Left forelimb (tissue), 1 donor: ENCODE results near the gene MVB12B.

Experiments
- DNase-seq: peaks from one replicate; pipeline ENCODE4 v3.0.0-alpha.2; 2018; ENCODE audit warnings: low spot score

Gene MVB12B

DNA sequence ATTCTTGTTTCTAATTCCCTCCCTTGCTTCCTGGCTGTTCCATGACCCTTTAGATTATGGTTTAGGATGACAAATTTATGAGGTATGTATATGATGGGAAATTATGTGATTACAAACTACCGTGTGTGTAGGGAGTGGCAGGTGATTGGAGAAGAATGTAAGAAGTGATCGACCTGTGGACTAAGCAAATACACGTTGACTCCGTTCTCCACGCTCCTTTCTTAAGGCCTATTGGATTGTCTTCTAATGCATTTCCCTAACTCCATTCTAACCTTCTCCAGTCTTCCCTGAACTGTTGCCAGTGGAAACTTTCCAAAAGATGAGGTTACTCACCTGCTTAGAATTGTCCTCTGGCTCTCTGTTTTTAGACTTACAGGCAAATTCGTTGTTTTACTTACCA is 36.6 kb downstream of the MVB12B start:
- no peak for DNase-seq

DNA sequence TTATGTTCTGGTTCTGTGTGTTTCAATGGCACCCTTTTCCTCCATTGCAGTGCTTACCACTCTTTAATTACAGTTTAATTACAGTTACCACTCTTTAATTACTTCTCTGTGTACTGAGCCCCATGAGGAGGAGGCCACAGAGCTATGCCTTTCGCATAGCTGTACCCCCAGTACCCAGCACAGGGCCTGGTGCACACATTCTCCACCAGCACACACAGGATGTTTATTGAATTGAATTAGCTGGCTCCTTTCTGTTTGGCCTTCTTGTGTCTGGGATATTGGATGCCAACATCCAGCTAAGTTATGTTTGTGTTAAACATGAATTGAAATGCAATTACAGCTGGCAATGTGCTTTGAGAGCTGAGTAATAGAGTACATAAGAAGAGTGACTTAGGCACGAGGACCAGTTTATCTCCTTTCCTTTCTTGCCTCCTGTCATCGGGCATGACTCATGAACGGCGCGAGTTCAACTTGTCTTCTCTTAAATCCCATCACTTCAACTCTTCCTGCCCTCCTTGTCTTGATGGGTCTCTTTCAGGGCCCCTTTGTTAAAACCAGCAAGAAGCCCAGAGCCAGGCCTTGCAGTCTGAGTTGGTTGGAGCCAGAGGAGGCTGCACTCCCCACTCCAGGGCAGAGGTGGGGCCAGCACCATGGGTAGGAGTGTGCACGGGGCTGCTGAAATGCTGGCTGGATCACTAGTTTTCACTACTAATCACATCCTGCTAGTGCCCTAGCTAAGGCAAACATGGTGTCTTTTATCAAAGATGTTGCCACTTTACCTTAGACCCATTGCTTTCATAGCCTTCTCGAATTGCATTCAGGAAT is 37.4 kb downstream of the MVB12B start:
- DNase-seq: no peak

DNA sequence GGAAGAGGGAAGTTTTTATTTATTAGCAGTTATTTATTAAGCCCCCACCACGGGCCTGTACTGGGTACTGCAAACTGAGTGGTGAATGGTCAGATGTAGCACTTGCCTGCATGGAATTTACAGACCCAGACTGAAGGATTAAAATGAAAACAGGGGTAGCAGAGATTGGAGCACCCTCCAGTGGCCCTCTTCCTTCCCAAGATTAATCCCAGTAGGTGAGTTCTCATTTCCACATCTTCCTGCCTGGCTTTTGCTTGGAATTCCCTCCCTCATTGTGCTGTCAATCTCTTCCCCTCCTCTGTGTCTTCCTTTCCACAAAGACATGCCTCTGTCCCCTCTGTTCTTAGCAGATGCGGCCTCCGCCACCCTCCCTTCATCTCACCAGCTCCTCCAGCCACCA is 39.2 kb downstream of the MVB12B start:
- DNase-seq: no peak

DNA sequence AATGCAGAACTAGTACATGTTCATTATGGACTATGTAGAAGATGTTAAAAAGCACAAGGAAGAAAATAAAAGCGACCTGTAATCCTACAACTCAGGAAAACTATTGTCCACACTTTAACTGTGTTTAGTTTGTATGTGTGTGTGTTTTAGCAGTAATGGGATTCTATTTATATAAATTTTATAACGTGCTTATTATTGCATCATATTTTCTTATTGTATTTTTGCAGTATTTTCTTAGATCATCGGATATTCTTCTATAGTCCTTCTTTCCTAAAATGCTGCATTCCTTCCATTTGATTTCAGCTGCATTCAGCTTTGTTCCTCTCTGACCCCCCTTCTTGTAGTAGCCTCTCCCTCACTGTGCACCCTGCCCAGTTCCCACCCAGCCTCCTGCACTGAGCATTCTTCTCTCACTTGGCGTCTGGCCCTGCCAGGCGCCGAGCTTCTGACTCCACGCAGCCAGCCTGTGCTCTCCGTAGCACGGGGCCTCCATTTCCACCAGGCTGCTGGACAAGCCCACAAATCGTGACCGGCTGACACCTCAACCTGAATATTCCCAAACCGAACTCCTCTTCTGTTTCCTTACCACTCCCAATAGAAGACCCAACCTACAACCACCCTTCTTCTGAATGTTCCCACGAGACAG is 39.9 kb downstream of the MVB12B start:
- no peak for DNase-seq

DNA sequence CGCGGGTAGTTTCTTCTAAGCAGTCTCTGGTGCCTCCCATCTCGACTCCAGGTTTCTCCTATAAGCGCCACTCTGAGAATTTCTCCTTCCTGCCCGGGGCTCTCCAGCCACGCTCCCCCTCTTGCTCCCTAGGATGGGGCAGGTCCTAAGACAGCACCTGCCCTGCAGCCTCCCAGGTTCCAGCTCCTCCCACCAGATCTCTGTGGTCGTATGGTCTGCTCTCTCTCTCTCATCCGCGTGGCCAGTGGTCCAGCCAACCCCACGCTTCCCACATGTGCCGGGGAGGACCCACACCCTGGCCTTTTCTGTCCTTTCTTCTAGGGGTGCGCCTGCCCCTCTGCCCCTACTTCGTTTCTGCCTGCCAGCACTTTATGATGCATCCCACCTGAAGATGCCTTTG is 40.5 kb downstream of the MVB12B start:
- no peak for DNase-seq

DNA sequence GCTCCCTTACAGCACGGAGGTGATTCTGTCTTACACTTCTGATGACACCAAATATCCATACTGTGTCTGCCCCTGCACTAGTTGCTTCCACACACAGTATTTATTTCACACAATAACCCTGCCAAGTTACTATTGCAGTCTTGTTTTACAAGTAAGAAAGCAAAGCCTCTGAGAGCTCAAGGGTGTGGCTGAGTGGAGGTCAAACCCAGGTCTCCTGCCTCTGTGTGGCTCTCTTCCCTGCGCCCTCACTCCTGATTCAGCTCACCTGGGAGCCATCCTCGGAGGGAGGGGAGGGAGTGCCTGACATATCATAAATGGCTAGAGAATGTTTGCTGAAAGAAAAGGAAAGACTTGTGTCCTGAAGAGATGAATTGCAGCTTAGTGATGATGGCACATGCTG is 41.0 kb downstream of the MVB12B start:
- no peak for DNase-seq

DNA sequence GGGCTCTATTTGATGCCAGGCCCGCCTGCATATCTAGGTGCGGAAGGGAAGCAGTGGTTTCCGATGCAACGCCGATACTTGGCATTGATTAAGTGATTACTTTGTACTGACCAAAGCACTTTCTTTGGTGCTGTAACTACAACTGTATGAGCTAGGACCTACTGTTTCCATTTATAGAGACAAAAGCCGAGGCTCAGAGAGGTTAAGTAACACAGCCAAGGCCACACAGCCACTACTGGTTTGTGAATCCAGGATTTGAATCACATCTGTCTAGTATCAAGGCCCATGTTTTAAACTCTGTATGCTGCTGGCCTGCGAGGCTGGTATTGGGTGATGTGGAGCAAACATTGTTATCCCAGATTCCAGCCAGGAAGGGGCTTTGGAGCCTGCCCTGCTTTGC is 41.4 kb downstream of the MVB12B start:
- DNase-seq: no peak

DNA sequence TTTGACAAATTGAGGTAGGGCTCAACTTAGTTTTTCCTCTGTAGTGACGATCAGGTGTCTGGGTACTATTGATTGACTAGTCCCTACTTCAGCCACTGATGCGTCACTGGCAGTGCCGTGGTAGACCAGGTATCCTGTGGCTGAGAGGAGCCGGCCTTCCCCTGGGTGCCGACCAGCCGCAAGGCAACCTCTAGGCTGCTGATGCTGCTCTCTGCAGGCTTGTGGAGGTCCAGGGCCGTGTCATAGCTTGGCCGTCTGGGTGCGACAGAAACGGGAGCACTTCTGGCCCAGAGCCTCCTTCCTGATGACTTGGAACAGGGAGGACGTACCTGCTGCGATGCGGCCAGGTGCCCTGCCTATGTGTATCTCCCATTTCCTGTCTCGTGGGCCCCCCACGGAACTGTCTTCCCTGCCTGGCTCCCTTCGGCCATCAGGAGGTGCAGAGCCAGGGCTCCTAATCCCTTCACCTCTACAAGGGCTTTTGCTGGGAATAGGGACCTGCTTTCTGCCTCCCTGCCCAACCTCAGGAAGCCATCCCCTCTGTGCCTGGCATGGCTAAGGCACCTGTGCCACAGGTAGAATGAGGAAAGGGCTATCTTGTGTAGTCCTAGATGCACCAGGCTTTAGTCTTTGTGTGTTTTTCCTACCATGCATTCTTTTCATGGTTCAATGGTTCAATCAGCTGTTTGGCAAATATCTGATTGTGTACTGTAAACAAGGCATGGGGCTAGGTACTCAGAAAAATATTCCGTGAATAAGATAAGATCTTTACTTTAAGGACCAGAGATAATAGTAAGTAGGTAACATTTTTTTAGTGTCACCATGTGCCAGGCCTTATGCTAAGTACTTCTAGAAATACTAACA is 44.6 kb downstream of the MVB12B start:
- no peak for DNase-seq

DNA sequence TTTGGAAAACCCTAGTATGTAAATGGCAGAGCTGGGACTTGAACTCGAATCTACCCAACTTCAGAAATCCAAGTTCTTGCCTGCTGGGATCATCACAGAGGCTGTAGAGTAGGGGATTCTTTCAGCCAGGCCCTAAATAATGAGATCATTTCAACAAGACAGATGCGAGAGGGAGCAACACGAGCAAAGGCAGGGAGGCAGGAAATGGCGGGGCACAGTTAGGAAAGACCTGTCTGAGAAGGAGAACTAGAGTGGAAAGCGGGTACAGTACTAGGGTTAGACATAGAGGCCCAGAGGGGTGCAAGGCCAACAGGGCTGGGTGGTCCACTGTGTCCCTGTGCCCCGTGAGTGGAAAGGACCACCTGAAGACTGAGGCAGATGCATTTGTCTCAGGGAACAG is 46.1 kb downstream of the MVB12B start:
- no peak for DNase-seq

DNA sequence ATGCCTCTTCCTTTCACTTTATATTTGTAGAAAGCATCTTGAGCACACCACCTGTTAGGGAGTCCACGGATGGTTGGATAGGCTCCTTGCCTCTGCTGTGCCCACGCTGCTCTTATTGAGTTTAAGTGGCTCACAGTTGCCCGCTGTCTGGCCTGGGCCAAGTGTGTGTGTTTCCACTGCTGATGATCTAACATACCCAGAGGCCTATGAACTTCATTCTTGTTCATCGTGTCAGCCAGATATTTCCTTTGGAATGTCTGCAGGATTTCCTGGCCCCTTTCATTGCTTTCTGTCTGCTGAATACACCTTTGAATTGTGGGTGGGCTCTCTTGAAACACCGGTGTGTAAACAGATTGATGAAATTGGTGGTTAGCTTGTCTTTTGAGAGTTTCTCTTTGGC is 46.6 kb downstream of the MVB12B start:
- no peak for DNase-seq

DNA sequence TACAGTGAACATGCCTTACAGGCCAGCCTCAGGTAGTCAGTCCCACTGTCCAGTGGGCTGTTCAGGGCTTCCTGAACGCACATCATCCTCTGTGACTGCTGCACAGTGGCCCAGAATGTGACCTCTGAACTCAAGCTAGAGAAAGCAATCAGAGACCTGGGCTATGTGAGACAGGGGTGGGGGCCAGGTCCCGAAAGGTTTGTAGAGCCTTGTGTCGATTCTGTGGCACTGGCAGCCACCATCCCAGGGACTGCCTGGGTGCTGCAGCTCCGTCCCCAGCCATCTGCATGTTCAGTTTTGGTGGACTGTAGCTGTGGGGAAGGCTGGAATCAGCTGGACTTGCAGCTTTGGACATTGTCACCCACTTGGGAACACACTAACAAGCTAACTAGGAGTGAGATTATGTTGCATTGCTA is 47.7 kb downstream of the MVB12B start:
- no peak for DNase-seq

DNA sequence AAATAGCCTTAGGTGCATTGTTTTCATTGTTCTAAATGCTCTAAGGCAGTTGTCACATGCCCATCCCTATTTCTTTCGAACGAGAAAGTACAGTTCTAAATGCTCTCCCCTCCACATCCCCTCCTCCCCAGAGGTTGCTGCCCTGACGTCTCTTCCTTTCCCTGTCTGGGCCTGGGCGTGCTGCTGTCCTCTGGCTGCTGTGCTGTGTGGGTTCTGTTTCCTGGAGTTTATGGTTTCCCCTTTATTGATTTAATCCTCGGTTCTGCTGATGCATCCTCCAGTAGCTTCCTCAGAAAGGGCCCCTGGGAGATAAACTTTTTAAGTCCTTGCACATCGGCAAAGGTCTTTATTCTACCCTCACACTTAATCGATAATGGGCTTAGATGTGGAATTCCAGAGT is 48.8 kb downstream of the MVB12B start:
- DNase-seq: no peak

DNA sequence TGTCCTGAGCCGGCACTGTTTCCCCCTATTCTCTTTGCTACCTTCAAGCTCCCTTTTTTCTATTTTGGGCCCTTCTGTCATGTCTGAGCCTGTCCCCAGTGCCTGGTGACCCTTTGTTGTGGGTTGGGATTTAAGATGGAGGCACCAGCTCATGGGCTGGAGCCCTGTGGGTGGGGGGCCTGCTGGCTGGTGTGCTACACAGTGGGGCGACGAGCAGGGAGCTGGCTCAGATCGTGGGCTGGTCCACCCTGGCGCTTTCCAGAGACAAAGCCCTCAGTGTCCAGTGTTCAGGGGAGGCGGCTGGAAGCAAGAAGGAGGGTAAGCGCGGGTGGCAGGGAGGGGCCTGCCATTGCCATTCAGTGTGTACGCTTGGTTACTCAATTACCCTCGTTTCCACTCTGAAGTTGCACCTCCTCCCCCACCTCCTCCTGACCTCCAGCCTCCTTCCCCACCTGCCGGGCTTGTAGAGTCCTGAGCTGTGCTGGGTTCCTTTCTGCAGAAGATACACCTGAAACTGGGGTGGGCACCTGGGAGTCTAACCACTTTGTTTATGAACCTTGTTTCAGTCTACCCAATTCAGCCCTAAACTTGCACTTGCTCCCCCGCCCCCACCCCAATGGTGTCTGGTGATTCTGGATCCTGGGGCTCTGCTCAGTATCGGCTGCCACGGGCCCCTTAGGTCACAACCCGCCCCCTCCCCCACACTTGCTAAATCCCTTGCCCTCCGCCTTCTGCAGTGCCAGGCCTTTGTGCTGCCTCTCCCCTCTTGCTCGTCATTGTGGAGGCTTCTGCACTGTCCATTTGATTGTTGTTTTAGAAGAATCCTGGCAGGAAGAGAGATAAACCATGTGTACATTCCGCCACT is 49.9 kb downstream of the MVB12B start:
- no peak for DNase-seq

DNA sequence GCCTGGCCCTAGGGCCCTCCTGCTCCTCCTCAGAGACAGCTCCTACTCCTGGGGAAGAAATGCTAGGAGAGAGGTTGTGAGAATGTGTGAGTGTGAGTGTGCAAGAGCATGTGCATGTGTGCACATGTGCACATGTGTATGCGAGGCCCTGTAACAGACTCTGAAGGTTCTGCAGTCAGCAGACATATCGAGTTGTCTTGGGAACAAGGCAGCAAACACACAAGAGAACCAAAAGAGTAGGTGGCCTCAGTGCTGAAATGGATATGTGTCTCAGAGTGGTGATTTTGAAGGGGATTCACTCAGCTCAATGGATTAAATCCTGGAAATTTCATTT is 50.5 kb downstream of the MVB12B start:
- DNase-seq: no peak

DNA sequence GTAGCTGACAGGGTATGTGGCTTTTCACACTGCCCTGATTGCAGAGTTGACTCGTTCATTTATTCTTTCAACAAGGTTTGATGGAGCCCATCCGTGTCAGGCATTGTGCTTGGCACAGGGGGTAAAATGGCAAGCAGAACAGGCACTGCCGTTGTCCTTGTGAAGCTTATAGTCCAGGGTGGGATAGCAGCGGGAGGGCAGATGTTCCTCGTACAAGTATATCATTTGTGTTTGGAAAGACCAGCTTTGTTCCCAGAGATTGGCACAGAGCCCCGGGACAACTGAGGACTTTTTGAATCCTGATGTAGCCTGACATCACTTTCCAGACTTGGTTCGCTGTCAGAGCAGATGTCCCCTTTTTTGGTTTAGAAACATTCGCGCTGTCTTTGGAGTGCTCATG is 50.9 kb downstream of the MVB12B start:
- no peak for DNase-seq

DNA sequence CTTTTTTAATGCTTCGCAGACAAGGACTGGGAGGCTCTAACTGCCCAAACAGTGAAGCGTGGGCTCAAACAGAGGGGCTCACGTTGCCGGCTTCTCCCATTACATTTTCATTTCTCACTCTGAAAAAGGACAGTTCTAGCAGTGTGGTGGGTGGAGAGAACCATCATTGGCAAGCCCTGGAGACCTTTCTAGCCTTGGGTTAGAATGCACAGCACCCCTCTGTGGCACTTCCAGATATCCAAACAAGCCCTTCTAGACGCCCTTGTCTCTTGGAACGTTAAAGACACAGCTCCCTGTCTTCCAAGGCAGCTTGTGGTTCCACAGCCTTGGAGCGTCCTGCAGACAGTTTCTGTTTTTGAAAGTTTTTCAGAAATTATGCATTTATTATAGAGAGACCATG is 52.1 kb downstream of the MVB12B start:
- no peak for DNase-seq

DNA sequence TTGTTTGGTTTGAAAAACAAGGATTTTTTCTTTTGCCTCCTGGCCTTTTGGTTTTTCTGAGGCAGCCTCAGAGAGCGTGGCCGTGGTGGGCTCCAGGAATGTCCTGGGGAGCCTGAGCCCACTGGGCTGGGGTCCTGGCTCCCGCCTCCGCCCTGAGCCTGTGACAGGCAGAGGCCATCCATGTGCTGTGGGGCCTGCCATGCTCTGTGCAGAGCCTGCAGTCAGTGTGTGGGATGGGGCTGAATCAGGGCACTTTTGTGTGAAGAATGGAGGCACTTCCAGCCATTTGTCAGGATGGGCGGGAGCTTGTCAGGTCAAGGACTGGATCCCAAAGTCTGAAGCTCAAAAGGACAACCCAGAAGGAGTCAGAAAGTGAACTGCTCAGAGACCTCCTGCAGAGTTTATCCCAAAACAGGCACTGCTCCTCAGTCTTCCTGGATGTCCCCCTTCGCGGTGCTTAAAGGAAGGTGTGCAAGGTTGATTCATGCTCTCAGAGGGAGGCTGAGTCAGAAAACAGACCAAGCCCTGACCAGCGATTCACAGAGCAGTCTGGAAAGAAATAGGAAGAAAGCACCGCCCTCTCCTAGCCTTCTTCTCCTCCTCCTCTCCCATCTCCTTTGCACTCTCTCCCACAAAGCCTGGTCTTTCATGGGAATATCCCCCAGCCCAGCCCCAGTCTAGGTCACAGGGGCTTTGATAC is 53.2 kb downstream of the MVB12B start:
- DNase-seq: no peak

DNA sequence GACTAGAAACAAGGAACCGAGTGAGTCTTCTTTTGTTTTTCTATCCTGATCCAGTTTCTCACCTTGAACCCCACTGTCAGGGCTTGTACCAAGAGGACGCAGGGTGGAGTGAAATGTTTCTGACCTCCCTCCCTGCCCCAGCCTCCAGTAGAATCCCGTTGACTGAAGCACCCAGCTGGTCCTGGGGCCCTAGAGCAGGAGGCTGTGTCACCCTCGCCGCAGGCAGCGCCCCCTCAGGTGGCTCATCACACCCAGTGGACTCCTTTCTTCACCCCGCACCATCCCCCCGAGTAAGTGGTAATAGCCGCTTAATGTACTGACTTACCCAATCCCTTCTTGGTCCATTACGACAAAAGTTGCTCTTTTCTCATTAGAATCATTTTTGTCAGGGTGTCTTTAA is 53.8 kb downstream of the MVB12B start:
- no peak for DNase-seq

DNA sequence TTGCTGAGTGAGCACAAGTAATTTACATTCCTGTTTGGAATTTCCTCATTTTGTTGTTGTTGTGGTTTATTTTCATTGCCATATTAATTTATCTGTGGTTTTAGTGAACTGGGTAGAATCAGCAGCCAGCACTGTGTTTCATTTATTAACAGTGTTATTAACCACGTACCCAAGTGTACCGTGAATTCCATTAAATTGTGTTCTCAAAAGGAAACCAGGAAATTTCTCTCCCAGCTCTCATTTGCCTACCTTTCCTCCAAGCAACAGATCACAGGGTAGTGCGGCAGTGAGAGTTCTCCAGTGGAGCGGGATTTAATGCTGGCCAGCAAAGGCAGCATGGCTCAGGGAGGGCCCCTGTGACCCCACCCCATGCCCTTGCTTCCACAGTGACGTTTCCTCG is 54.6 kb downstream of the MVB12B start:
- DNase-seq: no peak

DNA sequence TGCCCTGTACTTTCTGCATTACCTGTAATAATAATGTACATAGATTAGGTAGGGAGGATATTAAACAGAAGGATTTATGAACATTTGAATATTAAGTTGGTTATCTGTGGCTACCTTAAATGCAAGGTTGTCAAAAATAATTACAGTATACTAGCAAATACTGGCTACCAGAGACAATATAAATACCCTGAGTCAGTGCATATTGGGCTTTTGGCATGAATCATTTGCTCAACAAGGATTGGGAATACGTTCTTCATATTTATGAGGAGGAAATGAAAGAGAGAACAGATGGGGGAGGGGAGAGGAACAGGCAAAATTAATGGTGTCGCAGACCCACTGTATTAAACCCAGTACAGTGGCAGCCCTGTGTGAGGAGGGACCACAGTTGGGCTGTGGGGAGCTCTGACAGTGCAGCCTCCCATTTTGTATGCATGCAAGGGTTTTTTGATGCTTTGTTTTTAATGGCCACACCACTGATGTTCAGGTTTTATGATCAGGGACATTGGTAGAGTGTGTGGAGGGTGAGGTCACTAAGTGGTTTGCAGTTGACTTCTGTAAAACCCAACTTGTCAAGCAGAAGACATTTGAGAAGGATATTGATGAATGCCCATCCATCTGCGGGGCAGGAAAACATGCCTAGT is 56.9 kb downstream of the MVB12B start:
- DNase-seq: no peak

DNA sequence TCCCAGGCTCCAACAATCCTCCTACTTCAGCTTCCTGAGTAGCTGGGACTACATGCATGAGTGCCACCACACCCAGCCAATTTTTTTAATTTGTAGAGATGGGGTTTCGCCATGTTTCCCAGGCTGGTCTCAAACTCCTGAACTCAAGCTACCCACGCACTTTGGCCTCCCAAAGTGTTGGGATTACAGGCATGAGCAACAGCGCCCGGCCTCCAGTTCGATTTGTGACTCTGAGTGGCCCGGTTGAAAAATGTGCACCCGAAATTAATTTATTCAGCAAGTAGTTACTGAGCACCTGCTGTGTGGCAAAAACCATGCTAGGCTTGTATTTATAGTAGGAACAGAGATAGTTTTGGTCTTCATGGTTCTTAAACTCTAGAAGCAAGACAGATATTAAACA is 58.3 kb downstream of the MVB12B start:
- DNase-seq: no peak
